Measurements from ENCODE around the gene IL22RA2. TPM values are rescaled to one million over a fixed set of nuclear protein-coding genes. Genes with fewer than 3 reads are reported as not detected.
"Not testable (repeated sequence)": the region's sequence is repeated elsewhere in the genome, so short reads cannot be mapped to it uniquely, and the experiment has no call there.

Gene IL22RA2
- total and polyA plus RNA-seq, 9 of the 15 experiments (the other 6 are each of a cell fraction or from before 2014, with no cell fraction given) = 0.03 TPM; not detected in 8

DNA sequence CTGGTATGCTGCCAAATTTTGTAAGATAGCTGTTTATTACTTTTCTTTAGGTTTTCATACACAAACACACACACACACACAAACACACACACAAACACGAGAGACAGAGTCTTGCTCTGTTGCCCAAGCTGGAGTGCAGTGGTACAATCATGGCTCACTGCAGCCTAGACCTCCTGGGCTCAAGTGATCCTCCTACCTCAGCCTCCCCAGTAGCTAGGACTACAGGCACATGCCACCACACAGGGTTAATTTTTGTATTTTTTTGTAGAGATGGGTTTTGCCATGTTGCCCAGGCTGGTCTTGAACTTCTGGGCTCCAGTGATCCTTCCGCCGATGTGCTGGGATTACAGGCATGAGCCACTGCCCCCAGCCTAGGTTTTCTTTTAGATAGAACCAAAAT lies 42.2 kb upstream of the IL22RA2 start:
- H2AFZ ChIP-seq (ENCODE audit: low read depth, low read length); BruUV-seq (replicated peaks); CTCF ChIA-PET (ENCODE audit: low intra/inter-chr PET ratio); H3K27ac ChIP-seq (ENCODE audit: extremely low read depth, low read depth, low read length); ATAC-seq; H3K9me3 ChIP-seq (replicated peaks; ENCODE audit: control insufficient read depth, insufficient read depth, low read depth, low read length); H3K9me1 ChIP-seq (ENCODE audit: control insufficient read depth, insufficient read depth, low read length); H3K4me3 ChIP-seq; H3K27me3 ChIP-seq (ENCODE audit: control insufficient read depth in 2 of 2, insufficient read depth in 2 of 2, low read length in 2 of 2); intact Hi-C loops (cut with micrococcal nuclease); H3K9ac ChIP-seq (ENCODE audit: insufficient read depth in 1 of 2, low read depth in 2 of 2, low read length in 2 of 2); H4K20me1 ChIP-seq (replicated peaks; ENCODE audit: control insufficient read depth, insufficient read depth, low read length); H3K4me2 ChIP-seq (ENCODE audit: insufficient read depth, low read length); DNase-seq (ENCODE audit: extremely low read depth in 1 of 4, low spot score in 3 of 4); FAIRE-seq; in situ Hi-C loops (cut with MboI); H3K36me3 ChIP-seq (ENCODE audit: control insufficient read depth, insufficient read depth, low read length): not testable (repeated sequence)
- H3K79me2 ChIP-seq (ENCODE audit: control insufficient read depth, insufficient read depth, low read length) = peaks cover 82% of the 10 kb centered on the region
- H3K4me1 ChIP-seq (replicated peaks in 1 of 2; ENCODE audit: control insufficient read depth in 2 of 2, insufficient read depth in 2 of 2, low read length in 2 of 2) = peaks cover 9 to 33% of the 10 kb centered on the region in 2 experiments; a peak in 4 of 5 replicates
- POLR2A ChIA-PET = interaction anchor here (1.0 kb wide), 1 partner anchor 8 kb away, joined by 3 read pairs; no protein-coding TSS in a partner anchor
- 88% methylated on average over 3 of the region's 3 CpGs for WGBS (ENCODE audit: insufficient coverage, low coverage, missing lambda C conversion rate)

DNA sequence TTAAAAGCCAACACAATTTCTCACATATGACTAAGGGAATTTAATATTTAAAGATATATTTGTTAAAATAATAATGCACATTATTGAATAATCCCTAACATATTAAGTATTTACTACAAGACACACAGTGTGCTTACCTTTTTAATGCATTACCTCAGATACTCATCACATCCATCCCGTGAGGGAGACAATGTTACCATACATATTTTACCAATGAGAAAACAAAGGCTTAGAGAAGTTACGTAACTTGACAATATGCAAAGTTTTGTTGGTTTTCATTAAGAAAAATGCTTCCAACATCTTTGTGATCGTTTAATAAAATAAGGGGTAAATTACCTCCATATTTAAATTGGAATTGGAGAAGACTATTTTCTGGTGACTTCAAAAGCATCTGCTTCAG lies 41.5 kb upstream of the IL22RA2 start:
- intact Hi-C loops (cut with micrococcal nuclease) = no loop called here
- H3K9me3 ChIP-seq (replicated peaks; ENCODE audit: control insufficient read depth, insufficient read depth, low read depth, low read length) = peaks cover 6% of the 10 kb centered on the region
- ATAC-seq (no peak), DNase-seq (ENCODE audit: extremely low read depth in 1 of 4, low spot score in 3 of 4) (no peak), FAIRE-seq (no peak)
- ChIA-PET CTCF (ENCODE audit: low intra/inter-chr PET ratio) (no interaction called here), POLR2A (no interaction called here)
- peaks cover 8 to 32% of the 10 kb centered on the region in 2 experiments; a peak in 4 of 5 replicates for H3K4me1 ChIP-seq (replicated peaks in 1 of 2; ENCODE audit: control insufficient read depth in 2 of 2, insufficient read depth in 2 of 2, low read length in 2 of 2)
- H3K27ac ChIP-seq (ENCODE audit: extremely low read depth, low read depth, low read length) = no peak overlapping the region
- H2AFZ ChIP-seq (ENCODE audit: low read depth, low read length) = no peak overlapping the region
- H4K20me1 ChIP-seq (replicated peaks; ENCODE audit: control insufficient read depth, insufficient read depth, low read length) = peaks cover 4% of the 10 kb centered on the region; the same call in 1 of the 2 replicates
- H3K27me3 ChIP-seq (ENCODE audit: control insufficient read depth in 2 of 2, insufficient read depth in 2 of 2, low read length in 2 of 2) = no peaks in the 10 kb centered on the region
- no peak overlapping the region for H3K4me3 ChIP-seq
- 93% methylated on average over 3 of the region's 3 CpGs for WGBS (ENCODE audit: insufficient coverage, low coverage, missing lambda C conversion rate)
- BruUV-seq (replicated peaks) = no TSS peak
- in situ Hi-C loops (cut with MboI) = no loop called here
- peaks cover 5% of the 10 kb centered on the region; the same call in 2 of the 3 replicates for H3K36me3 ChIP-seq (ENCODE audit: control insufficient read depth, insufficient read depth, low read length)
- no peak overlapping the region for H3K4me2 ChIP-seq (ENCODE audit: insufficient read depth, low read length)
- H3K9me1 ChIP-seq (ENCODE audit: control insufficient read depth, insufficient read depth, low read length) = no peaks in the 10 kb centered on the region
- no peak overlapping the region for H3K9ac ChIP-seq (ENCODE audit: insufficient read depth in 1 of 2, low read depth in 2 of 2, low read length in 2 of 2)
- peaks cover 87% of the 10 kb centered on the region for H3K79me2 ChIP-seq (ENCODE audit: control insufficient read depth, insufficient read depth, low read length)
- TF ChIP-seq CEBPG (CRISPR knock-in tag; IDR thresholded peaks at IDR 0.05) (no peak), CEBPG (tag; conservative IDR thresholded peaks at IDR 0.05 in 1 of 2, IDR thresholded peaks at IDR 0.05 in 1 of 2) (0 out of 4 replicates have a peak, but pooled peaks of 1 of the 2 experiments have one; percentile 36), CEBPB (tag; IDR thresholded peaks at IDR 0.05) (peak; percentile 35; the same call in 1 of the 2 replicates), DACH1 (IDR thresholded peaks at IDR 0.05; ENCODE audit: partially characterized antibody) (no peak), PTTG1 (tag; IDR thresholded peaks at IDR 0.05; ENCODE audit: low read depth) (no peak)
- TF ChIP-seq, protein P1, sequence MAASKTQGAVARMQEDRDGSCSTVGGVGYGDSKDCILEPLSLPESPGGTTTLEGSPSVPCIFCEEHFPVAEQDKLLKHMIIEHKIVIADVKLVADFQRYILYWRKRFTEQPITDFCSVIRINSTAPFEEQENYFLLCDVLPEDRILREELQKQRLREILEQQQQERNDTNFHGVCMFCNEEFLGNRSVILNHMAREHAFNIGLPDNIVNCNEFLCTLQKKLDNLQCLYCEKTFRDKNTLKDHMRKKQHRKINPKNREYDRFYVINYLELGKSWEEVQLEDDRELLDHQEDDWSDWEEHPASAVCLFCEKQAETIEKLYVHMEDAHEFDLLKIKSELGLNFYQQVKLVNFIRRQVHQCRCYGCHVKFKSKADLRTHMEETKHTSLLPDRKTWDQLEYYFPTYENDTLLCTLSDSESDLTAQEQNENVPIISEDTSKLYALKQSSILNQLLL (CRISPR knock-in tag; IDR thresholded peaks at IDR 0.05; ENCODE audit: borderline replicate concordance) = 0 out of 2 replicates have a peak, but pooled peaks have one; percentile 19
- TF ChIP-seq, protein P2, sequence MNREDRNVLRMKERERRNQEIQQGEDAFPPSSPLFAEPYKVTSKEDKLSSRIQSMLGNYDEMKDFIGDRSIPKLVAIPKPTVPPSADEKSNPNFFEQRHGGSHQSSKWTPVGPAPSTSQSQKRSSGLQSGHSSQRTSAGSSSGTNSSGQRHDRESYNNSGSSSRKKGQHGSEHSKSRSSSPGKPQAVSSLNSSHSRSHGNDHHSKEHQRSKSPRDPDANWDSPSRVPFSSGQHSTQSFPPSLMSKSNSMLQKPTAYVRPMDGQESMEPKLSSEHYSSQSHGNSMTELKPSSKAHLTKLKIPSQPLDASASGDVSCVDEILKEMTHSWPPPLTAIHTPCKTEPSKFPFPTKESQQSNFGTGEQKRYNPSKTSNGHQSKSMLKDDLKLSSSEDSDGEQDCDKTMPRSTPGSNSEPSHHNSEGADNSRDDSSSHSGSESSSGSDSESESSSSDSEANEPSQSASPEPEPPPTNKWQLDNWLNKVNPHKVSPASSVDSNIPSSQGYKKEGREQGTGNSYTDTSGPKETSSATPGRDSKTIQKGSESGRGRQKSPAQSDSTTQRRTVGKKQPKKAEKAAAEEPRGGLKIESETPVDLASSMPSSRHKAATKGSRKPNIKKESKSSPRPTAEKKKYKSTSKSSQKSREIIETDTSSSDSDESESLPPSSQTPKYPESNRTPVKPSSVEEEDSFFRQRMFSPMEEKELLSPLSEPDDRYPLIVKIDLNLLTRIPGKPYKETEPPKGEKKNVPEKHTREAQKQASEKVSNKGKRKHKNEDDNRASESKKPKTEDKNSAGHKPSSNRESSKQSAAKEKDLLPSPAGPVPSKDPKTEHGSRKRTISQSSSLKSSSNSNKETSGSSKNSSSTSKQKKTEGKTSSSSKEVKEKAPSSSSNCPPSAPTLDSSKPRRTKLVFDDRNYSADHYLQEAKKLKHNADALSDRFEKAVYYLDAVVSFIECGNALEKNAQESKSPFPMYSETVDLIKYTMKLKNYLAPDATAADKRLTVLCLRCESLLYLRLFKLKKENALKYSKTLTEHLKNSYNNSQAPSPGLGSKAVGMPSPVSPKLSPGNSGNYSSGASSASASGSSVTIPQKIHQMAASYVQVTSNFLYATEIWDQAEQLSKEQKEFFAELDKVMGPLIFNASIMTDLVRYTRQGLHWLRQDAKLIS (CRISPR knock-in tag; IDR thresholded peaks at IDR 0.05) = no peak
- TF ChIP-seq, protein P3, sequence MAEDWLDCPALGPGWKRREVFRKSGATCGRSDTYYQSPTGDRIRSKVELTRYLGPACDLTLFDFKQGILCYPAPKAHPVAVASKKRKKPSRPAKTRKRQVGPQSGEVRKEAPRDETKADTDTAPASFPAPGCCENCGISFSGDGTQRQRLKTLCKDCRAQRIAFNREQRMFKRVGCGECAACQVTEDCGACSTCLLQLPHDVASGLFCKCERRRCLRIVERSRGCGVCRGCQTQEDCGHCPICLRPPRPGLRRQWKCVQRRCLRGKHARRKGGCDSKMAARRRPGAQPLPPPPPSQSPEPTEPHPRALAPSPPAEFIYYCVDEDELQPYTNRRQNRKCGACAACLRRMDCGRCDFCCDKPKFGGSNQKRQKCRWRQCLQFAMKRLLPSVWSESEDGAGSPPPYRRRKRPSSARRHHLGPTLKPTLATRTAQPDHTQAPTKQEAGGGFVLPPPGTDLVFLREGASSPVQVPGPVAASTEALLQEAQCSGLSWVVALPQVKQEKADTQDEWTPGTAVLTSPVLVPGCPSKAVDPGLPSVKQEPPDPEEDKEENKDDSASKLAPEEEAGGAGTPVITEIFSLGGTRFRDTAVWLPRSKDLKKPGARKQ (CRISPR knock-in tag; IDR thresholded peaks at IDR 0.05) = 0 out of 2 replicates have a peak, but pooled peaks have one; percentile 35

Data from K562 (cell line).